ENCODE measurements around the gene RALGPS1. TPM values are rescaled to one million over a fixed set of nuclear protein-coding genes. Genes with fewer than 3 reads are reported as not detected.
A peak's percentile ranks its signal among the peaks of the same experiment; 100 is the strongest.

RALGPS1 gene
- total and polyA plus RNA-seq, 2 of the 13 experiments (the other 11 are each of a cell fraction or from before 2014, with no cell fraction given): 3.7 to 6.5 TPM

DNA sequence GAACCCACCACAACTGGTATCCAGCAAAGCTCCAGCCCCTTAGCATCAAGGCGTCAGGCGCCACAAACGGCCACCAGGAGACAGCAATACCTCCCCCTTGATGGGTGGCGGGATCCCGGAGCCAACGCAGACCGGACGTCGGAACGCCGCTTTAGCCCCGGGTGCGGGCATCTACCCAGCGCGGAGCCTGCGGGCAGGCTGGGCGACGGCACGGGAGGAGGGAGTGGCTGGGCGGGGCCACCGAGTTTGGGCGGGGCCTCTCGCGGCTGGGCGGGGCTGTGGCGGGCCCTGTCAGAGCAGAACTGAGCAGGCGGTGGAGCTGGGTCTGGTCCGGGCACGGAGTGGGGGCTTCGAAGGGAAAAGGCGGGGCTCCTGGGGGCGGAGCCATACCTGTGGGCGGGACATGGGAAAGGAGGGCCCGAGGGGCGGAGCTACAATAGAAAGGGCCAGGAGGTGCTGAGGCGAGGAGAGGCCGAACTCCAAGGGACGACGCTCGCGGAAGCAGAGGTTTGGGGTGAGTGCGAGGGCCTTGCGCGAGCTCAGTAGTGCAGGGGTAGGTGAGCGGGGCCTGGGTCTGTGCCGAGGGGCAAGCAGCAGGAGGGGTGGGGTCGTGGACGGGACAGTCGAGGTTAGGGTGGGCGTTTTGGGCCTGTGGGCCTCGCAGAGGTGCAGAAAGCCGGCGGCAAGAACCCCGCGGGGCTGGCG, 309.7 kb downstream of the RALGPS1 start:
- in situ Hi-C loops (cut with HindIII; ENCODE audit: extremely low pct_ligation_motif_present, low pct_unique_long_range_greater_than_20kb): no loop called here
- ChIA-PET CTCF (ENCODE audit: low intra/inter-chr PET ratio, low total read pairs) (no interaction called here), POLR2A (interaction anchor here (0.6 to 3.6 kb wide), 14 partner anchors 10 to 348 kb away, joined by 3 to 40 read pairs (median 4); partner anchors contain the start of genes SLC2A8 and ZNF79)
- H3K27me3 ChIP-seq (ENCODE audit: control insufficient read depth in 1 of 2, insufficient read depth in 2 of 2, low read length in 2 of 2): peaks cover 0 to 4% of the 10 kb centered on the region in 2 experiments; a peak in 2 of 5 replicates
- H2AFZ ChIP-seq (ENCODE audit: low read length): no peak overlapping the region
- H3K4me3 ChIP-seq (replicated peaks in 1 of 3; ENCODE audit: insufficient read depth in 1 of 3, low read depth in 2 of 3, low read length in 3 of 3): peak overlapping the region; percentile 62 to 92 (median 70)
- H3K27ac ChIP-seq (ENCODE audit: extremely low read length, insufficient read depth, low read length): peak overlapping the region; percentile 79
- no peaks in the 10 kb centered on the region for H3K36me3 ChIP-seq (replicated peaks in 1 of 2; ENCODE audit: control insufficient read depth in 1 of 2, insufficient read depth in 2 of 2, low read length in 2 of 2)
- no peaks in the 10 kb centered on the region for H3K79me2 ChIP-seq (ENCODE audit: insufficient read depth, low read length)
- no peaks in the 10 kb centered on the region for H3K9me3 ChIP-seq (ENCODE audit: low read length)
- H4K20me1 ChIP-seq (ENCODE audit: insufficient read depth, low read length): no peaks in the 10 kb centered on the region
- peak; percentile 85 for DNase-seq (ENCODE audit: low spot score)
- H3K4me2 ChIP-seq (ENCODE audit: low read depth, low read length): peak overlapping the region; percentile 97
- BruUV-seq (replicated peaks): no TSS peak
- peaks cover 27% of the 10 kb centered on the region for H3K4me1 ChIP-seq (ENCODE audit: insufficient read depth, low read length)
- intact Hi-C loops (cut with micrococcal nuclease; ENCODE audit: unreplicated experiment): no loop called here
- peak overlapping the region; percentile 76 for H3K9ac ChIP-seq (ENCODE audit: insufficient read depth, low read depth, low read length)
- WGBS (ENCODE audit: low lambda C conversion rate): under 1% methylated on average over 37 of the region's 56 CpGs
- peak; percentile 87 for ATAC-seq
- FAIRE-seq: no peak
- TF ChIP-seq, protein P1, sequence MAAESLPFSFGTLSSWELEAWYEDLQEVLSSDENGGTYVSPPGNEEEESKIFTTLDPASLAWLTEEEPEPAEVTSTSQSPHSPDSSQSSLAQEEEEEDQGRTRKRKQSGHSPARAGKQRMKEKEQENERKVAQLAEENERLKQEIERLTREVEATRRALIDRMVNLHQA (CRISPR knock-in tag; IDR thresholded peaks at IDR 0.05): no peak
- peak; percentile 72; the same call in 1 of the 2 replicates for TF ChIP-seq ZNF709 (CRISPR knock-in tag; IDR thresholded peaks at IDR 0.05)
- no peak for TF ChIP-seq YY1 (IDR thresholded peaks at IDR 0.05; ENCODE audit: insufficient read depth, insufficient replicate concordance, low read depth, low read length)
- TF ChIP-seq, protein P2, sequence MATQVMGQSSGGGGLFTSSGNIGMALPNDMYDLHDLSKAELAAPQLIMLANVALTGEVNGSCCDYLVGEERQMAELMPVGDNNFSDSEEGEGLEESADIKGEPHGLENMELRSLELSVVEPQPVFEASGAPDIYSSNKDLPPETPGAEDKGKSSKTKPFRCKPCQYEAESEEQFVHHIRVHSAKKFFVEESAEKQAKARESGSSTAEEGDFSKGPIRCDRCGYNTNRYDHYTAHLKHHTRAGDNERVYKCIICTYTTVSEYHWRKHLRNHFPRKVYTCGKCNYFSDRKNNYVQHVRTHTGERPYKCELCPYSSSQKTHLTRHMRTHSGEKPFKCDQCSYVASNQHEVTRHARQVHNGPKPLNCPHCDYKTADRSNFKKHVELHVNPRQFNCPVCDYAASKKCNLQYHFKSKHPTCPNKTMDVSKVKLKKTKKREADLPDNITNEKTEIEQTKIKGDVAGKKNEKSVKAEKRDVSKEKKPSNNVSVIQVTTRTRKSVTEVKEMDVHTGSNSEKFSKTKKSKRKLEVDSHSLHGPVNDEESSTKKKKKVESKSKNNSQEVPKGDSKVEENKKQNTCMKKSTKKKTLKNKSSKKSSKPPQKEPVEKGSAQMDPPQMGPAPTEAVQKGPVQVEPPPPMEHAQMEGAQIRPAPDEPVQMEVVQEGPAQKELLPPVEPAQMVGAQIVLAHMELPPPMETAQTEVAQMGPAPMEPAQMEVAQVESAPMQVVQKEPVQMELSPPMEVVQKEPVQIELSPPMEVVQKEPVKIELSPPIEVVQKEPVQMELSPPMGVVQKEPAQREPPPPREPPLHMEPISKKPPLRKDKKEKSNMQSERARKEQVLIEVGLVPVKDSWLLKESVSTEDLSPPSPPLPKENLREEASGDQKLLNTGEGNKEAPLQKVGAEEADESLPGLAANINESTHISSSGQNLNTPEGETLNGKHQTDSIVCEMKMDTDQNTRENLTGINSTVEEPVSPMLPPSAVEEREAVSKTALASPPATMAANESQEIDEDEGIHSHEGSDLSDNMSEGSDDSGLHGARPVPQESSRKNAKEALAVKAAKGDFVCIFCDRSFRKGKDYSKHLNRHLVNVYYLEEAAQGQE (IDR thresholded peaks at IDR 0.05; ENCODE audit: borderline replicate concordance in 1 of 2, low read depth in 1 of 2, low read length in 2 of 2): no peak
- TF ChIP-seq SALL2 (CRISPR knock-in tag; IDR thresholded peaks at IDR 0.05): no peak
- TF ChIP-seq, protein P3, sequence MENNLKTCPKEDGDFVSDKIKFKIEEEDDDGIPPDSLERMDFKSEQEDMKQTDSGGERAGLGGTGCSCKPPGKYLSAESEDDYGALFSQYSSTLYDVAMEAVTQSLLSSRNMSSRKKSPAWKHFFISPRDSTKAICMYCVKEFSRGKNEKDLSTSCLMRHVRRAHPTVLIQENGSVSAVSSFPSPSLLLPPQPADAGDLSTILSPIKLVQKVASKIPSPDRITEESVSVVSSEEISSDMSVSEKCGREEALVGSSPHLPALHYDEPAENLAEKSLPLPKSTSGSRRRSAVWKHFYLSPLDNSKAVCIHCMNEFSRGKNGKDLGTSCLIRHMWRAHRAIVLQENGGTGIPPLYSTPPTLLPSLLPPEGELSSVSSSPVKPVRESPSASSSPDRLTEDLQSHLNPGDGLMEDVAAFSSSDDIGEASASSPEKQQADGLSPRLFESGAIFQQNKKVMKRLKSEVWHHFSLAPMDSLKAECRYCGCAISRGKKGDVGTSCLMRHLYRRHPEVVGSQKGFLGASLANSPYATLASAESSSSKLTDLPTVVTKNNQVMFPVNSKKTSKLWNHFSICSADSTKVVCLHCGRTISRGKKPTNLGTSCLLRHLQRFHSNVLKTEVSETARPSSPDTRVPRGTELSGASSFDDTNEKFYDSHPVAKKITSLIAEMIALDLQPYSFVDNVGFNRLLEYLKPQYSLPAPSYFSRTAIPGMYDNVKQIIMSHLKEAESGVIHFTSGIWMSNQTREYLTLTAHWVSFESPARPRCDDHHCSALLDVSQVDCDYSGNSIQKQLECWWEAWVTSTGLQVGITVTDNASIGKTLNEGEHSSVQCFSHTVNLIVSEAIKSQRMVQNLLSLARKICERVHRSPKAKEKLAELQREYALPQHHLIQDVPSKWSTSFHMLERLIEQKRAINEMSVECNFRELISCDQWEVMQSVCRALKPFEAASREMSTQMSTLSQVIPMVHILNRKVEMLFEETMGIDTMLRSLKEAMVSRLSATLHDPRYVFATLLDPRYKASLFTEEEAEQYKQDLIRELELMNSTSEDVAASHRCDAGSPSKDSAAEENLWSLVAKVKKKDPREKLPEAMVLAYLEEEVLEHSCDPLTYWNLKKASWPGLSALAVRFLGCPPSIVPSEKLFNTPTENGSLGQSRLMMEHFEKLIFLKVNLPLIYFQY (CRISPR knock-in tag; IDR thresholded peaks at IDR 0.05; ENCODE audit: borderline replicate concordance): no peak
- TF ChIP-seq ZNF296 (CRISPR knock-in tag; conservative IDR thresholded peaks at IDR 0.05): no peak
- peak; percentile 54; the same call in 1 of the 2 replicates for TF ChIP-seq ZNF225 (CRISPR knock-in tag; IDR thresholded peaks at IDR 0.05)
- no peak for TF ChIP-seq POLR2AphosphoS2 (IDR thresholded peaks at IDR 0.05; ENCODE audit: low read depth, low read length)
- TF ChIP-seq, protein P4, sequence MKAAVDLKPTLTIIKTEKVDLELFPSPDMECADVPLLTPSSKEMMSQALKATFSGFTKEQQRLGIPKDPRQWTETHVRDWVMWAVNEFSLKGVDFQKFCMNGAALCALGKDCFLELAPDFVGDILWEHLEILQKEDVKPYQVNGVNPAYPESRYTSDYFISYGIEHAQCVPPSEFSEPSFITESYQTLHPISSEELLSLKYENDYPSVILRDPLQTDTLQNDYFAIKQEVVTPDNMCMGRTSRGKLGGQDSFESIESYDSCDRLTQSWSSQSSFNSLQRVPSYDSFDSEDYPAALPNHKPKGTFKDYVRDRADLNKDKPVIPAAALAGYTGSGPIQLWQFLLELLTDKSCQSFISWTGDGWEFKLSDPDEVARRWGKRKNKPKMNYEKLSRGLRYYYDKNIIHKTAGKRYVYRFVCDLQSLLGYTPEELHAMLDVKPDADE (CRISPR knock-in tag; IDR thresholded peaks at IDR 0.05): no peak
- TF ChIP-seq HNF4G (IDR thresholded peaks at IDR 0.05; ENCODE audit: borderline replicate concordance, low read depth, low read length): no peak
- TF ChIP-seq HNF4G (CRISPR knock-in tag; IDR thresholded peaks at IDR 0.05; ENCODE audit: borderline replicate concordance, low read depth): no peak
- peak; percentile 37 for TF ChIP-seq ZNF781 (CRISPR knock-in tag; IDR thresholded peaks at IDR 0.05; ENCODE audit: borderline replicate concordance, not compliant biosample characterization)
- TF ChIP-seq GZF1 (CRISPR knock-in tag; IDR thresholded peaks at IDR 0.05): peak; percentile 26; the same call in 1 of the 2 replicates

All from HepG2 (cell line).